ELR (cell line): Measurements from ENCODE around the gene GPATCH8.
A peak's percentile ranks its signal among the peaks of the same experiment; 100 is the strongest.

Experiments used
- DNase-seq: peaks from one replicate; pipeline ENCODE4 v3.0.0-alpha.2; 2015; ENCODE audit warnings: low read depth

The GPATCH8 gene

DNA sequence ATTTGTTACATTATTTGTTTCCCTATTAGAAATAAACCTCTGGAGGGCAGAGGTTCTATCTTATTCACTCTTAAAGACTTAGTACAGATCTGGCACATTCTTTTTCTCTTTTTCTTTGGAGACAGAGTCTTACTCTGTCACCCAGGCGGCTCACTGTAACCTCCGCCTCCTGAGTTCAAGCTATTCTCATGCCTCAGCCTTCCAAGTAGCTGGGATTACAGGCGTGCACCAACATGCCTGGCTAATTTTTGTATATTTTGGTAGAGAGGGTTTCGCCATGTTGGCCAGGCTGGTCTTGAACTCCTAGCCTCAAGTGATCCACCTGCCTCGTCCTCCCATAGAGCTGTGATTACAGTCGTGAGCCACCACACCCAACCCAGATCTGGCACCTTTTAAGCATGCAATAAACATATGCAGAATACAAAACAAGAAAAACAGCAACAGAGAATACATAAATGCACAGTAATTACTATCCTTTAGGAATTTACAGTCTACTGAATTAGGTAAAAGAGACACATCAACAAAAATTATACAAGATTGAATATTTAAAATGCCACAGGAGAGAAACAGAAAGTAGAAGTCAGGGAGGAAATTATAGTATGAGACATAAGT lies 52.1 kb downstream of the GPATCH8 start:
- no peak for DNase-seq

DNA sequence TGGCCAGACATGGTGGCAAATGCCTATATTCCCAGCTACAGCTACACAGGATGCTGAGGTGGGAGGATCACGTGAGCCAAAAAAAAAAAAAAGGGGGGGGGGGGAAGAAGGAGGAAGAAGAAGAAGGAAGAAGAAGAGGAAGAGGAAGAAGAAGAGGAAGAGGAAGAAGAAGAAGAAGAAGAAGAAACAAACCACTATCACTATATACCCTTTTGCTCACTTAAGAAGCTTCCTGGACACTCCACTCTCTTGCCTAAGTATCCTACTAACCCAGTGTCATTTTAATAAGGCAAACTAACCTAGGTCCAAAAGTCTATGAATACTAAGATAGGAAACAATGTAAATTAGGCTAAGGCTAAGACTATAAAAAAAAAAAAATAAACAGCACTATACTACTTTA lies 54.8 kb downstream of the GPATCH8 start:
- no peak for DNase-seq

GRCh38 chr17:44444735-44445105 lies 58.5 kb downstream of the GPATCH8 start:
- DNase-seq, result peak; percentile 85

DNA sequence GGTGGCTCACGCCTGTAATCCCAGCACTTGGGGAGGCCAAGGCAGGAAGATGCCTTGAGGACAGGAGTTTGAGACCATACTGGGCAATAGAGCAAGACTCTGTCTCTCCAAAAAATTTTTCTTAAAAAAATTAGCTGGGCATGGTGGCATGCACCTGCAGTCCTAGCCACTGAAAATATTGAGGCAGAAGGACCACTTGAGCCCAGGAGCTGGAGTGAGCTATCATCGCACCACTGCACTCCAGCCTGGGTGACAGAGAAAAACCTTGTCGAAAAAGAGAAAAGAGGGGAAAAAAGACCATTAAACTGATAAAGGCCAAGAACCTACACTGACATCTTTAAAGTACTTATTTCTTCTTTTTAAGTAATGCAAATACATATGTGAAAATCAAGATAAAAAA lies 60.4 kb downstream of the GPATCH8 start:
- DNase-seq, result no peak

- no peak for DNase-seq
Observed at GRCh38 chr17:44439168-44439567, 64.0 kb downstream of the GPATCH8 start.

GRCh38 chr17:44438636-44439035 lies 64.6 kb downstream of the GPATCH8 start:
- no peak for DNase-seq

- DNase-seq, result no peak
Observed at GRCh38 chr17:44436336-44436735, 66.9 kb downstream of the GPATCH8 start.

GRCh38 chr17:44432254-44433157 lies 70.7 kb downstream of the GPATCH8 start:
- no peak for DNase-seq

DNA sequence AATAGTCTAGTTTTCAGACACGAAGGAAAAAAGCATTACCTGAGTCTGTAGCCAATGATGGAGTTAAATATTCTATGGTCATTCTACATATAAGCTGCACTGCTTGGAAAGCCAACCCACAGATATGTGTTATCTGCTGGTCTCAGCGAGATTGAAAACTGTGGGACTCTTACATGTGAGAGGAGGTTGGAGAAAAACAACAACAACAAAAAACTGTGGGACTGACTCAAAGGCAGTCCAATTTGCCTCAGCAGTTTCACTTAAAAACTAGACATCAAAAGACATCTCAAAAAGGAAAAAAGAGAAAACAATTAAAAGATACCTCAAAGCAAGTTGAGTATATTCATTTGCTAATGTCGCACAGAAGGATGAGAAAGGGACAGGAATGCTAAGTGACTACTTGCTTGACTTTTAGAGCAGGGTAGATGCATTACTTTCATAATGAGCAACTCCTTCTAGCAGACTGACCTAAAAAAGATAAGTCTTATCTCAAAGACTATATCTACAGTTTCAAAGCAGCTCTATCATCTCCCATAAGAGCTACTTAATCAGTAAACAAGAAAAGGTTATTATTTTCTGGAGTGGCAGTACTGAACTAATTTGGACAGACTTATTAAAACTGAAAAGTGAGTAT lies 78.3 kb downstream of the GPATCH8 start:
- DNase-seq, result no peak

GRCh38 chr17:44417553-44417952 lies 85.7 kb downstream of the GPATCH8 start:
- DNase-seq, result peak; percentile 83

DNA sequence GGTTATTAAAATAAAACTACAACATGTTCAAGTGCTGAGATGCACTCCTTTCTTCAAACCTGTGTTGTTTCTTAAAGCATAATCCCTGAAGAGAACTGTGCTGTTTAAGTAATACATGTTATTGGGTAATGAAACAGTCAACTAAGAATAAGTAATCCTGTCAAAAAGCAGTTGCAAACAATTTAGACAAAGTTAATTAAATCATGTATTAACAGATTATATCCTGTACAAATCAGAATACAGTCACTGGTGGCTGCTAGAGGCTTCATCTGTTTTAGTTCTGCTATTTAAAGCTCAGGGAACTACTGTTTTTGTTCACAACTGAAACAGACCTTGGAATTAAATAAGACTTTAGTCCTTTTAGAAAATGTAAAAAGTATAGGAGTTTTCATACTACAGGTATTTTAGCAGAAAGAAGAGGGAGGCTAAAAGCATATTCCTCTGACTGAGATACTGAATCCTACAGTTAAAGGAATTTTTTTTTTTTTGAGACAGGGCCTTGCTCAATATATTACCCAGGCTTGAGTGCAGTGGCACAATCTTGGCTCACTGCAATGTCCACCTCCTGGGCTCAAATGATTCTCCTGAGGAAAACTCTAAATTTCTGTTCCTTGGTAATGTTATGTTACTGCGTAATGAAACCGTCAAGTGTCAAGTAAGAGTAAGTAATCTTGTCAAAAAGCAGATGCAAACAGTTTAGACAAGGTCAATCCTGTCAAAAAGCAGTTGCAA lies 86.5 kb downstream of the GPATCH8 start:
- DNase-seq, result no peak

DNA sequence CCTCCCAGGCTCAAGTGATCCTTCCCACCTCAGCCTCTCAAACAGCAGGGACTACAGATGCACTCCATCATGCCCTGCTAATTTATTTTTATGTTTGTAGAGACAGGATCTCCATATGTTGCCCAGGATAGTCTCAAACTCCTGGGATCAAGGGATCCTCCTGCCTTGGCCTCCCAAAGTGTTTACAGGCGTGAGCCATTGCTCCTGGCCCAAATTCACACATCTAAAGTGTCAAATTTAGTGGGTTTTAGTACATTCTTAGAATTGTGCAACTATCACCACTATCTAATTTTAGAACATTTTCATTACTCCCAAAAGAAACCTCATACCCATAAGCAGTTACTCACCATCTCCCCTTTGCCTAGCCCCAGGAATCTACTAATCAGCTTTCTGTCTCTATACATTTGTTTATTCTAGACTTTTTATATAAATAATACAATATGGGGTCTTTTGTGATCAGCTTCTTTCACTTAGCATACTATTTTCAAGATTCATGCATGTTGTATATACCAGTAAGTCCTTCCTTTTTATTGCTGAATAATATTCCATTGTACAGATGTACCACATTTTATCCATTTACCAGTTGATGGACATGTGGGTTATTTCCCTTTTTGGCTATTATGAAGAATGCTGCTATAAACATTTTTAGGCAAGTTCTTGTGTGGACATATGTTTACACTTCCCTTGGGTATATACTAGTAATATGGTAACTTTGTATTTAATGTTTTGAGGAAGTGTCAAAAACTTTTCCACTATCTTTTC lies 88.6 kb downstream of the GPATCH8 start:
- no peak for DNase-seq

DNA sequence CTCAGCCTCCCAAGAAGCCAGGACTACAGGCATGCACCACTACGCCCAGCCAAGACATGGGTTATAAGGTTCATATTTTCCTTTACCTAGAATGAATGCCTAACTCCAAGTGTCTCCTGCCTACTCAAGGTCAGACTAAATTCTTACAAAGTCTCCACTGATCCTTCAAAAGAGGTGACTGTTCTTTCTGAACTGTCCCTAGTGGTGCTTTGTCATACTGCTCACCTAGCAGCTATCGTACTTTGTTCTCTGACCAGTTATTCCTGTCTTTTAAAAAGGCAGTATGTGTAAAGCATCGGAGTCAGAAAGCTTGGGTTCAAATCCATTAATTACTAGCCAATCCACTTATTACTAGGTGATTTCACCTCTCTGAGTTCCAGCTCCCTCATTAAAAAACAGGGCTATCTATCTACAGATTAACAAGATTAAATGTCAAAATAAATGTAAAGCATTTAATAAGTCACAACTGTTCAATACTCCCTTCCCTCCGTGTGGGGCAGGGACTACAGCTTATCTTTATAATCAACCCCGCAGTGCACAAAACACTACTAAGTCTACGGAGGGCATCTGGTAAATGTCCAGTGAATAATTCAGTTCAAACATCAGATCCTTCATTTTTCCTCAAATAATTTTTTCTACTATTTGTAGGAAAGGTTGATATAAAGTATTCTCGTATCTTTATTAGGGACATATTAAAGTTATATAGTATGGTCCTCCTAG lies 93.7 kb downstream of the GPATCH8 start:
- no peak for DNase-seq

DNA sequence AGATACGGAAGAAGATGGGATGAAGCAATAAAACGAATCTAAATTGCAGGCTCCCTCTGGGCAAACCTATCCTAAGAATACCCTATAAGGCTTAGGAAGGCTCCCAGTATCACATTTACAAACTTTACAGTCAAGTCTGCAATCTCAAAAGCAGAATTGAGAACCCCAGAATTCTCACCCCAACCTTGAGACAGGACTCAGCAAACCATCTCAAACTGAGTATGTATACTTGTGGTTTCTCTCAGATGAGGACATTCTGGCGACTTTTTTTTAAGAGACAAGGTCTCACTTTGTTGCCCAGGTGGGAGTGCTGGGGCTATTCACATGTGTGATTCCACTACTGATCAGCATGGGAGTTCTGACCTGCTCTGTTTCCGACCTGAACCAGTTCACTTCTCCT lies 94.4 kb downstream of the GPATCH8 start:
- no peak for DNase-seq

DNA sequence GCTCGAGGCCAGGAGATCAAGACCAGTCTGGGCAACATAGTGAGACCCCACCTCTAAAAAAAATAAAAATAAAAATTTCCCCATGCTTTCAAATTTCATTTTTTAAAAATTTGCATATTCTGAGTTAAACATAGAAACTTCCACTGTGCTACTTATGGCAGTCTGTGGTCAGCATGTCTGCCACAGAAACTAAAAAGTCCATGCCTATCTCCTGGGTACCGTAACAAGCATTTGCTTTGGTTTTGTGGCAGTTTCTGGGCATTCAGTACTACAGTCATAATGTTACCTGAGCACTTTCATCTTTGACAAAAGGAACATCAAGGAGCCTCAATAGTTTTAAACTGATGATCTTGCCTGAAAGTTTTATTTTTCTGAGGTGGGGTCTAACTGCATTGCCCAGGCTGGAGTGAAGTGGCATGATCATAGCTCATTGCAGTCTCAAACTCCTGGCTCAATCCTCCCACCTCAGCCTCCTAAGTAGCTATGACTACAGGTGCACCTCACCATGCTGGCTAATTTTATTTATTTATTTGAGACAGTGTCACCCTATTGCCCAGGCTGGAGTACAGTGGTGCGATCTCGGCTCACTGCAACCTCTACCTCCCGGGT lies 100.5 kb downstream of the GPATCH8 start:
- no peak for DNase-seq

GRCh38 chr17:44400226-44400847 lies 102.9 kb downstream of the GPATCH8 start:
- DNase-seq, result peak; percentile 40

DNA sequence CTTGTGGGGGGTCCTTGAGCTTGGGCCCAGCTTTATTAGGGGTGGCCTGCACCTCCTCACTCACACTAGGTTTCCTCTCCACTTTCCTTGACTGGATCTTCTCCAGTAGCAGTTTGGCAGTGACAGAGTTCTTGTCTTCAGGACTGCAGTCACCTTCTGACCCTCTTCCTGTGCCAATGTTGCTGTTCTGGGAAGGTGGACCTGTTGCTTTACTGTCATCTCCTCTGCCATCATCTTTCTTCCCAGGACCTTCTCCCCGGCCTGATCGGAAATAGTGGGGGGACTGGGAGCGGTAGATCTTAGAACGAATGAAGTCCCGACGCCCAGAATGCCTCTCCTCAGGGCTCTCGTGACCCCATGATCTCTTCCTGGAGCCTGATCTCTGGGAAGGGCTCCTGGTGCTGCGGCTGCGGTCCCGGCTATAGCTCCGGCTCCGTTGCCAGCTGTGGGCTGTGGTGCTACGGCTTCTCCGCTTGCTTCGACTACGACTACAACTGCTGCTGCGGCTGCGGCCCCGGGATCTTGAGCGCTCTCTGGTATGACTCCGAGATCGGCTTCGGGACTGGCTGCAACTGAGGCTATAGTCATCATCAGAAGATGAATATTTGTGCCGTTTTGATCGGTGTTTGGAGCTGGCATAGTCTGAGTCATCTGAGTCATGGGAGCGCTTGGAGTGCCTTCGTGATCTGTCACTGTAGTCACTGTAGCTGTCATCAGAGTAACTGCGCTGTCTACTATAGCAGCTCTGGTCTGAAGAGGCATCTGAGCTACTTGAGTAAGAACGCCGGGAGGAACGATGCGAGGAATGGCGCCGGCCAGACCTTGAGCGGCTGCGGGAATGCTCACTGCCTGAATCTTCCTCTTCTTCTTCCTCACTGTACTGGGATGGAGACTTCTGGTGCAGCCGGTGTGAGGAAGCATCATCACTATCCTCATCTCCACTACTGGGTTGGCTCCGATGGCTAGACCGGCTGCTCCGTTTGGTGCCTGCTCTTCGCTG lies 104.2 kb downstream of the GPATCH8 start:
- DNase-seq, result peak; percentile 36

DNA sequence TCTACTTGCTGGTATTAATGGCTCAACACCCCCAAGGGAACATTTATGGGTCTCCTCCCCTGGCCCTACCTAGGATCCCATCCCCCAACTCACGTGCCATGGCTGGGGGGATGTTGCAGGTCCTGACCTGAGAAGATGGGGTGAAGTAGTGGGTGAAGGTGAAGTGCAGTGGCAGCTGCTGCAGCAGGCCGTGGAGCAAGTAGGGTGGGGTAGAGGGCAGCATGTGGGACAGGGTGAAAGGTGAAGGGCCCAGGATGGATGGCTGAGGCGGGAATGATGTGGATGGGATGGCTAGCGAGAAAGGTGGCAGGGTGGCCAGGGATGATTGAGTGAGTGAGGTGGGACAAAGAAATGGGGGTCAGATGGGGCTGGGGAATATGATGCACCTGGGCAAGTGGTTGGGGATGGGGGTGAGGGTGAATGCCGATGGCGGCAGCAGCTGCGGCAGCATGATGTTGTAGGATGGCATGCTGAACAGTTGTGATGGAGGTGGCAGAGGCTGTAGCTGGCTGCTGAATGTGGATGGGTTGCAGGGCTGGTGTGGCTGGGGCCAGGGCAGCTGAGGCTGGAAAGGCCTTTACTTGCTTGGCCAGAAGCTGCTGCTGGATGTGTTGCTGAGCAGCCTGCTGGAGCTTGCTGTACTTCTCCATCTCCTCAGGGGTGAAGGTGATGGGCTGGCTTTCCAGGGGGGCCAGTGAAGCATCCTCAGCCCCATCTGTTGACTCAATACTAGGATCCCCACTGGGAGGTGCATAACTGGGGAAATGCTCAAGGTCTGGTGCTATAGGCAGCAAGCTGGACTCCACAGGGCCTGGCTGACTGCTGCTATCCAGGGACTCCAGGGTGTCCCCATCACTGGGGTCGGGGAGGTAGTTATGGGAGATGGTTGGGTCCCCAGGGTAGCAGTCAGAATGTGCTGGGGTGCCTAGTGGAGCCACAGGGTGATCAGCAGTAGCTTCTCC lies 105.4 kb downstream of the GPATCH8 start:
- DNase-seq, result no peak
